HepG2 (cell line): ENCODE measurements around the gene KLHL21. TPM values are rescaled to one million over a fixed set of nuclear protein-coding genes. Genes with fewer than 3 reads are reported as not detected.

Experiments used
- BCL6 ChIP-seq: IDR thresholded peaks from 2 replicates; pipeline ENCODE4 v1.6.1; 2016; ENCODE audit warnings: missing genetic modification reagents, missing compliant biosample characterization
- ETV6 ChIP-seq: sonication (generic); formaldehyde crosslinking; conservative IDR thresholded peaks from 2 replicates; pipeline ENCODE4 v1.4.0; 2020; ENCODE audit warnings: missing genetic modification reagents
- HDAC1 ChIP-seq: sonication (generic); formaldehyde crosslinking; IDR thresholded peaks from 2 replicates; pipeline ENCODE4 v1.5.1; 2020; ENCODE audit warnings: mild to moderate bottlenecking, missing genetic modification reagents
- HMG20B ChIP-seq: conservative IDR thresholded peaks from 2 replicates; pipeline ENCODE4 v1.6.1; 2016; ENCODE audit warnings: missing genetic modification reagents, missing compliant biosample characterization
- HNF4A ChIP-seq: sonication (generic); formaldehyde crosslinking; IDR thresholded peaks from 2 replicates; pipeline ENCODE4 v1.4.0; 2020; ENCODE audit warnings: missing genetic modification reagents
- HNRNPK ChIP-seq: fragments of 200-400 bp; formaldehyde crosslinking; IDR thresholded peaks from 2 replicates; pipeline ENCODE4 v1.6.1; 2018; ENCODE audit warnings: low read length, low read depth, moderate library complexity, mild to moderate bottlenecking; ENCODE audit not compliant: poor library complexity, severe bottlenecking
- HNRNPL ChIP-seq: fragments of 200-400 bp; formaldehyde crosslinking; IDR thresholded peaks from 2 replicates; pipeline ENCODE4 v1.6.1; 2017; ENCODE audit warnings: mild to moderate bottlenecking, low read depth, low read length
- ISX ChIP-seq: sonication (generic); formaldehyde crosslinking; conservative IDR thresholded peaks from 2 replicates; pipeline ENCODE4 v1.5.0; 2020; ENCODE audit warnings: missing genetic modification reagents
- MTA1 ChIP-seq: sonication (generic); formaldehyde crosslinking; IDR thresholded peaks from 2 replicates; pipeline ENCODE4 v1.4.0; 2020; ENCODE audit warnings: missing genetic modification reagents, mild to moderate bottlenecking, borderline replicate concordance
- NFKBIZ ChIP-seq: IDR thresholded peaks from 2 replicates; pipeline ENCODE4 v1.6.1; 2018; ENCODE audit warnings: missing genetic modification reagents, missing compliant biosample characterization
- RAD21 ChIP-seq: fragments of 450-650 bp; formaldehyde crosslinking; IDR thresholded peaks from 2 replicates; pipeline ENCODE4 v1.5.0; 2020; ENCODE audit warnings: mild to moderate bottlenecking
- RFXAP ChIP-seq: sonication (generic); formaldehyde crosslinking; IDR thresholded peaks from 2 replicates; pipeline ENCODE4 v1.4.0; 2020; ENCODE audit warnings: missing genetic modification reagents, borderline replicate concordance
- SRSF4 ChIP-seq: fragments of 200-400 bp; formaldehyde crosslinking; IDR thresholded peaks from one replicate; pipeline ENCODE4 v1.6.1; 2018; ENCODE audit warnings: mild to moderate bottlenecking, low read depth, low read length, moderate library complexity; ENCODE audit not compliant: poor library complexity, severe bottlenecking
- TOE1 ChIP-seq: sonication (generic); formaldehyde crosslinking; IDR thresholded peaks from 2 replicates; pipeline ENCODE4 v1.4.0; 2020; ENCODE audit warnings: mild to moderate bottlenecking, missing genetic modification reagents
- ZBTB20 ChIP-seq: sonication (generic); formaldehyde crosslinking; IDR thresholded peaks from 2 replicates; pipeline ENCODE4 v1.8.1; 2023; ENCODE audit warnings: missing genetic modification reagents, low read depth, mild to moderate bottlenecking, borderline replicate concordance
- ZBTB40 ChIP-seq, 2 experiments: fragments of 450-650 bp in 1 of 2; sonication (generic) in 1 of 2; formaldehyde crosslinking in 1 of 2; IDR thresholded peaks; 2 replicates each; pipeline versions ENCODE4 v1.6.1 to v1.8.0; 2016 to 2022; ENCODE audit warnings: antibody characterized with exemption in 1 of 2, mild to moderate bottlenecking in 1 of 2, missing genetic modification reagents in 1 of 2
- ZMAT3 ChIP-seq: sonication (generic); formaldehyde crosslinking; conservative IDR thresholded peaks from 2 replicates; pipeline ENCODE4 v1.7.0; 2021; ENCODE audit warnings: missing genetic modification reagents
- ZNF619 ChIP-seq: sonication (generic); formaldehyde crosslinking; IDR thresholded peaks from 2 replicates; pipeline ENCODE4 v1.4.0; 2020; ENCODE audit warnings: mild to moderate bottlenecking, missing genetic modification reagents
- polyA plus RNA-seq, 8 experiments: library from polyadenylated mRNA; depleted of rRNA in 3 of 8; stranded (reverse) in 7 of 8; unstranded in 1 of 8; fragments of >200 nt; fragmentation: Illumina TruSeq in 4 of 8; extraction: Trizol in 4 of 8; gene quantifications; 2 replicates each; pipeline versions ENCODE4 v1.2.1 to v1.2.3, GENCODE V29; 2011 to 2016; ENCODE audit warnings: low read depth in 4 of 8, missing spikeins in 1 of 8, mixed read lengths in 1 of 8; ENCODE audit not compliant: insufficient read depth in 1 of 8
- total RNA-seq, 5 experiments: library from RNA; depleted of rRNA; stranded (reverse); fragments of >200 nt; fragmentation: Illumina TruSeq; extraction: Trizol; gene quantifications; 2 replicates each; pipeline ENCODE4 v1.2.3, GENCODE V29; 2016; ENCODE audit warnings: low read depth in 1 of 5
- TF ChIP-seq, protein P1 (sequence below): sonication (generic); formaldehyde crosslinking; IDR thresholded peaks from 2 replicates; pipeline ENCODE4 v1.8.1; 2023; ENCODE audit warnings: mild to moderate bottlenecking, missing genetic modification reagents, borderline replicate concordance

KLHL21 gene
- total and polyA plus RNA-seq, 2 of the 13 experiments (the other 11 are each of a cell fraction or from before 2014, with no cell fraction given), result 14.8 to 25.0 TPM

DNA sequence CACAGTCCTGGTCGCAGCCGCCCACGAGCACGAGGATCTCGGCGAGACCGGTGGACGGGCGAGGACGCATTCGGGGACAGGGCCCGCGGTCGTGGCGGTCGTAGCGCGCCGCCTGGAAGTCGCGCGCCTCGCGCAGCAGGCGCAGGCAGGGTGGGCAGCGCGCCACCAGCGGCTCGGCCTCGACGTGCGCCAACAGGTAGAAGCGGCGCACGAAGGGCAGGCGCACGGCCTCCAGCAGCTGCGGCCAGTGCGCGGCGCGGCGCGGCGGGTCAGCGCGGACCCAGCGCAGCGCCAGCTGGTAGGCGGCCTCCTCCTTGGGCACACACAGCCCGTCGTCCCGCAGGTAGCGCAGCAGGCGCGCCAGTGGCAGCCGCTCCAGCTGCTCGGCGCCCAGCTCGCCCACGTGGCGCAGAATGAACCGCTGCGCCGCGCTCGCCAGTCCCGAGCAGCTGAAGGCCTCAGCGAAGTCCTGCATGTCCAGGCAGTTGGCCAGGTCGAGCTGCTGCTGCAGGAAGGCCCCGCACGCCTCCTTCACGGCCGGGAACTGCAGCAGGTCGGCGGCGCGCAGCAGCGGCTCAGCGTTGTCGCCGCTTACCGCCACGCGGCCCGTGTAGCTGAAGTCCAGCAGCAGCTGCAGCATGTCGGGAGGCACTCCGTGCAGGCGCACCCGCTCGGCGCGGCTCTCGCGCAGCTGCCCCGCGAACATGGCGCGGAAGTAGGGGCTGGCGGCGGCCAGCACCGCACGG is 573 bp downstream of the KLHL21 start (continued):
- TF ChIP-seq ZBTB40 (IDR thresholded peaks at IDR 0.05) (no peak), ZBTB40 (CRISPR knock-in tag; IDR thresholded peaks at IDR 0.05) (peak; percentile 36; the same call in 1 of the 2 replicates), ZBTB20 (CRISPR knock-in tag) (no peak), HNRNPL (no peak), NFKBIZ (CRISPR knock-in tag) (0 out of 2 replicates have a peak, but pooled peaks have one; percentile 5), TOE1 (CRISPR knock-in tag) (no peak), MTA1 (peak; percentile 59; the same call in 1 of the 2 replicates), ZNF619 (no peak), ISX (CRISPR knock-in tag) (0 out of 2 replicates have a peak, but pooled peaks have one; percentile 34), ZMAT3 (CRISPR knock-in tag) (peak; percentile 88), RFXAP (CRISPR knock-in tag) (0 out of 2 replicates have a peak, but pooled peaks have one; percentile 69), RAD21 (0 out of 2 replicates have a peak, but pooled peaks have one; percentile 26), HNRNPK (peak; percentile 13), HDAC1 (peak; percentile 61; the same call in 1 of the 2 replicates), HMG20B (CRISPR knock-in tag) (no peak), ETV6 (CRISPR knock-in tag) (0 out of 2 replicates have a peak, but pooled peaks have one; percentile 13), SRSF4 (peak; percentile 38), BCL6 (0 out of 2 replicates have a peak, but pooled peaks have one; percentile 1), HNF4A (CRISPR knock-in tag) (no peak)
- TF ChIP-seq, protein P1, sequence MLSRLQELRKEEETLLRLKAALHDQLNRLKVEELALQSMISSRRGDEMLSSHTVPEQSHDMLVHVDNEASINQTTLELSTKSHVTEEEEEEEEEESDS (CRISPR knock-in tag), result no peak
